ENCODE measurements around the gene PLAC9. TPM values are rescaled to one million over a fixed set of nuclear protein-coding genes. Genes with fewer than 3 reads are reported as not detected.
A peak's percentile ranks its signal among the peaks of the same experiment; 100 is the strongest.

The PLAC9 gene
- total RNA-seq, 4 donors from 2014 or later = 4.0 to 12.4 (median 8.9) TPM

GRCh38 chr10:80148166-80148805 is 15.8 kb downstream of the PLAC9 start:
- Histone ChIP-seq H3K4me3 (no peak overlapping the region), H3K27ac (no peak overlapping the region), H3K9me3 (no peaks in the 10 kb centered on the region), H3K27me3 (no peaks in the 10 kb centered on the region), H3K4me1 (peaks cover 4 to 15% (median 13%) of the 10 kb centered on the region in 4 donors), H3K36me3 (peaks cover 0 to 15% (median 0%) of the 10 kb centered on the region in 3 donors)
- TF ChIP-seq POLR2A (IDR thresholded peaks at IDR 0.05) = no peak
- TF ChIP-seq CTCF (IDR thresholded peaks at IDR 0.05) = no peak
- peak in 1 of 3 donors; percentile 43 for DNase-seq

- Histone ChIP-seq H3K4me1 (peaks cover under 1 to 11% (median 9%) of the 10 kb centered on the region in 4 donors), H3K9me3 (no peaks in the 10 kb centered on the region), H3K4me3 (no peak overlapping the region), H3K36me3 (peaks cover 0 to 21% (median 0%) of the 10 kb centered on the region in 3 donors), H3K27ac (no peak overlapping the region), H3K27me3 (no peaks in the 10 kb centered on the region)
- DNase-seq = no peak
- TF ChIP-seq POLR2A (IDR thresholded peaks at IDR 0.05) (no peak), CTCF (IDR thresholded peaks at IDR 0.05) (no peak)
These were observed 16.6 kb downstream of the PLAC9 start for GRCh38 chr10:80149123-80149522.

- Histone ChIP-seq H3K4me3 (no peak overlapping the region), H3K27ac (peak overlapping the region in 1 of 4 donors; percentile 60), H3K27me3 (no peaks in the 10 kb centered on the region), H3K4me1 (peaks cover 0 to under 1% (median 0%) of the 10 kb centered on the region in 4 donors), H3K36me3 (peaks cover 0 to 32% (median 0%) of the 10 kb centered on the region in 3 donors), H3K9me3 (no peaks in the 10 kb centered on the region)
- DNase-seq = peak in 2 of 3 donors; percentile 33 to 45
- no peak for TF ChIP-seq POLR2A (IDR thresholded peaks at IDR 0.05)
- TF ChIP-seq CTCF (IDR thresholded peaks at IDR 0.05) = no peak
These were observed 17.6 kb downstream of the PLAC9 start for GRCh38 chr10:80150172-80150571.

GRCh38 chr10:80152820-80153219 is 20.3 kb downstream of the PLAC9 start:
- Histone ChIP-seq H3K27ac (no peak overlapping the region), H3K4me1 (peaks cover 0 to 9% (median 0%) of the 10 kb centered on the region in 4 donors), H3K36me3 (peaks cover 0 to 58% (median 0%) of the 10 kb centered on the region in 3 donors), H3K27me3 (no peaks in the 10 kb centered on the region), H3K9me3 (no peaks in the 10 kb centered on the region), H3K4me3 (no peak overlapping the region)
- peak in 1 of 3 donors; percentile 41 for DNase-seq
- TF ChIP-seq CTCF (IDR thresholded peaks at IDR 0.05) (no peak), POLR2A (IDR thresholded peaks at IDR 0.05) (no peak)

- DNase-seq = peak in 2 of 3 donors; percentile 29 to 43
- H3K36me3 ChIP-seq = peaks cover 0 to 65% (median 0%) of the 10 kb centered on the region in 3 donors
- H3K9me3 ChIP-seq = no peaks in the 10 kb centered on the region
- H3K27me3 ChIP-seq = no peaks in the 10 kb centered on the region
- H3K4me1 ChIP-seq = peaks cover 0 to 15% (median 0%) of the 10 kb centered on the region in 4 donors
- no peak overlapping the region for H3K27ac ChIP-seq
- TF ChIP-seq POLR2A (IDR thresholded peaks at IDR 0.05) = no peak
- no peak for TF ChIP-seq CTCF (IDR thresholded peaks at IDR 0.05)
- H3K4me3 ChIP-seq = no peak overlapping the region
These were observed 20.9 kb downstream of the PLAC9 start for GRCh38 chr10:80153460-80153859.

Measured in Peyer's patch (tissue), 4 donors.